CD14-positive monocyte (primary cell): ENCODE measurements around the gene SRPK2. TPM values are rescaled to one million over a fixed set of nuclear protein-coding genes. Genes with fewer than 3 reads are reported as not detected.

ENCODE experiments used
- DNase-seq, 3 donors: peaks; one replicate each; pipeline ENCODE4 v3.0.0-alpha.2; 2011 to 2022
- H2AFZ ChIP-seq: 2 replicates; pipeline ENCODE4 v1.6.0; 2012; ENCODE audit warnings: mild to moderate bottlenecking, low read depth, low read length, inconsistent platforms; ENCODE audit not compliant: insufficient read depth, poor library complexity, severe bottlenecking
- H3K27ac ChIP-seq, 2 donors: 1 replicate in 1 of 2; 2 replicates in 1 of 2; pipeline ENCODE4 v1.5.1; 2012 to 2013; ENCODE audit warnings: low read length in 2 of 2, control low read depth in 1 of 2, inconsistent platforms in 1 of 2, low read depth in 1 of 2, mild to moderate bottlenecking in 1 of 2
- H3K27me3 ChIP-seq, 2 donors: one replicate each; pipeline versions ENCODE4 v1.6.0 to v1.6.1; 2011 to 2013; ENCODE audit warnings: low read length in 2 of 2; ENCODE audit not compliant: control insufficient read depth in 2 of 2, insufficient read depth in 2 of 2
- H3K36me3 ChIP-seq, 2 donors: replicated peaks in 1 of 2; 1 replicate in 1 of 2; 2 replicates in 1 of 2; pipeline versions ENCODE4 v1.5.1 to v1.6.1; 2012 to 2013; ENCODE audit warnings: low read length in 2 of 2, control low read depth in 1 of 2, inconsistent platforms in 1 of 2, mild to moderate bottlenecking in 1 of 2; ENCODE audit not compliant: insufficient read depth in 2 of 2, control insufficient read depth in 1 of 2
- H3K4me1 ChIP-seq, 2 donors: 1 replicate in 1 of 2; 2 replicates in 1 of 2; pipeline versions ENCODE4 v1.5.1 to v1.6.1; 2012 to 2013; ENCODE audit warnings: low read length in 2 of 2, control low read depth in 1 of 2, inconsistent platforms in 1 of 2, mild to moderate bottlenecking in 1 of 2, moderate library complexity in 1 of 2; ENCODE audit not compliant: insufficient read depth in 2 of 2, control insufficient read depth in 1 of 2
- H3K4me2 ChIP-seq: replicated peaks from 2 replicates; pipeline ENCODE3; 2012; ENCODE audit warnings: low read length, moderate library complexity, mild to moderate bottlenecking; ENCODE audit not compliant: poor library complexity, severe bottlenecking; ENCODE audit errors: extremely low read depth
- H3K4me3 ChIP-seq, 3 experiments: fragments of 200-600 bp in 1 of 3; sonication (generic) in 1 of 3; replicated peaks in 1 of 3; 1 replicate in 2 of 3; 2 replicates in 1 of 3; pipeline ENCODE4 v1.5.1; 2011 to 2013; ENCODE audit warnings: low read length in 3 of 3, mild to moderate bottlenecking in 3 of 3, control low read depth in 2 of 3, low read depth in 2 of 3, inconsistent platforms in 1 of 3, moderate library complexity in 1 of 3
- H3K79me2 ChIP-seq: 2 replicates; pipeline ENCODE4 v1.6.0; 2012; ENCODE audit warnings: mild to moderate bottlenecking, control low read depth, inconsistent platforms, low read length, moderate library complexity; ENCODE audit not compliant: insufficient read depth
- H3K9ac ChIP-seq: 2 replicates; pipeline ENCODE4 v1.6.0; 2017; ENCODE audit warnings: low read length, mild to moderate bottlenecking; ENCODE audit not compliant: insufficient read depth, poor library complexity, severe bottlenecking
- H3K9me3 ChIP-seq, 2 donors: replicated peaks in 1 of 2; 1 replicate in 1 of 2; 2 replicates in 1 of 2; pipeline versions ENCODE4 v1.5.1 to v1.6.1; 2012 to 2013; ENCODE audit warnings: low read length in 2 of 2, control low read depth in 1 of 2; ENCODE audit not compliant: control insufficient read depth in 1 of 2, insufficient read depth in 1 of 2
- H4K20me1 ChIP-seq: 2 replicates; pipeline ENCODE4 v1.6.0; 2012; ENCODE audit warnings: mild to moderate bottlenecking, low read length, control low read depth, moderate library complexity; ENCODE audit not compliant: insufficient read depth
- H3K27ac Mint-ChIP-seq, 7 donors: one replicate each; pipeline ENCODE4 v1.8.0; 2020; ENCODE audit warnings: mild to moderate bottlenecking in 7 of 7, mixed read lengths in 7 of 7, moderate library complexity in 6 of 7, inconsistent platforms in 2 of 7
- H3K27me3 Mint-ChIP-seq, 3 donors: one replicate each; pipeline ENCODE4 v1.8.0; 2021 to 2022; ENCODE audit warnings: low read depth in 3 of 3, mild to moderate bottlenecking in 3 of 3, mixed read lengths in 3 of 3, moderate library complexity in 3 of 3, inconsistent platforms in 1 of 3
- H3K36me3 Mint-ChIP-seq, 2 donors: one replicate each; pipeline ENCODE4 v1.8.0; 2020; ENCODE audit warnings: mixed read lengths in 2 of 2, inconsistent platforms in 1 of 2, mild to moderate bottlenecking in 1 of 2
- H3K4me1 Mint-ChIP-seq: one replicate; pipeline ENCODE4 v1.8.0; 2020; ENCODE audit warnings: mild to moderate bottlenecking, mixed read lengths
- H3K4me3 Mint-ChIP-seq, 2 donors: one replicate each; pipeline ENCODE4 v1.8.0; 2020; ENCODE audit warnings: mild to moderate bottlenecking in 2 of 2, mixed read lengths in 2 of 2, moderate library complexity in 1 of 2
- H3K9me3 Mint-ChIP-seq, 7 donors: one replicate each; pipeline ENCODE4 v1.8.0; 2020 to 2022; ENCODE audit warnings: mixed read lengths in 7 of 7, mild to moderate bottlenecking in 6 of 7, moderate library complexity in 6 of 7, inconsistent platforms in 2 of 7
- WGBS: methylation state at CpG from one replicate; pipeline ENCODE4 v1.1.5; 2013; ENCODE audit warnings: missing lambda C conversion rate; ENCODE audit not compliant: insufficient coverage; 5-methylcytosine and 5-hydroxymethylcytosine counted together
- intact Hi-C, 2 donors: fragments of 100-400 bp; cut with micrococcal nuclease; formaldehyde crosslinking; loops; one replicate each; pipeline versions ENCODE4 v1.15.0 to v1.15.1; 2023
- polyA plus RNA-seq, 3 donors: library from polyadenylated mRNA; depleted of rRNA in 1 of 3; unstranded in 2 of 3; stranded (reverse) in 1 of 3; fragments of 300-500 nt in 2 of 3; fragments of >200 nt in 1 of 3; fragmentation: Illumina TruSeq in 2 of 3; gene quantifications; 1 replicate in 2 of 3; 2 replicates in 1 of 3; pipeline ENCODE4 v1.2.3, GENCODE V29; 2012 to 2021
- TF ChIP-seq, protein P1 (sequence below): fragments of 200-600 bp; IDR thresholded peaks from one replicate; pipeline ENCODE4 v1.8.0; 2022; ENCODE audit warnings: antibody characterized with exemption, mild to moderate bottlenecking

Gene SRPK2
- polyA plus RNA-seq, 3 donors, result 12.6 to 37.7 (median 30.0) TPM

- Mint-ChIP-seq H3K4me1 (peaks cover 28% of the 10 kb centered on the region), H3K27ac (no peak overlapping the region), H3K27me3 (no peaks in the 10 kb centered on the region), H3K36me3 (peaks cover 9 to 10% of the 10 kb centered on the region in 2 donors), H3K4me3 (no peak overlapping the region), H3K9me3 (peaks cover 0 to 13% (median 8%) of the 10 kb centered on the region in 7 donors)
- H3K4me3 ChIP-seq, result no peak overlapping the region
- H3K9me3 ChIP-seq, result no peaks in the 10 kb centered on the region
- TF ChIP-seq, protein P1, sequence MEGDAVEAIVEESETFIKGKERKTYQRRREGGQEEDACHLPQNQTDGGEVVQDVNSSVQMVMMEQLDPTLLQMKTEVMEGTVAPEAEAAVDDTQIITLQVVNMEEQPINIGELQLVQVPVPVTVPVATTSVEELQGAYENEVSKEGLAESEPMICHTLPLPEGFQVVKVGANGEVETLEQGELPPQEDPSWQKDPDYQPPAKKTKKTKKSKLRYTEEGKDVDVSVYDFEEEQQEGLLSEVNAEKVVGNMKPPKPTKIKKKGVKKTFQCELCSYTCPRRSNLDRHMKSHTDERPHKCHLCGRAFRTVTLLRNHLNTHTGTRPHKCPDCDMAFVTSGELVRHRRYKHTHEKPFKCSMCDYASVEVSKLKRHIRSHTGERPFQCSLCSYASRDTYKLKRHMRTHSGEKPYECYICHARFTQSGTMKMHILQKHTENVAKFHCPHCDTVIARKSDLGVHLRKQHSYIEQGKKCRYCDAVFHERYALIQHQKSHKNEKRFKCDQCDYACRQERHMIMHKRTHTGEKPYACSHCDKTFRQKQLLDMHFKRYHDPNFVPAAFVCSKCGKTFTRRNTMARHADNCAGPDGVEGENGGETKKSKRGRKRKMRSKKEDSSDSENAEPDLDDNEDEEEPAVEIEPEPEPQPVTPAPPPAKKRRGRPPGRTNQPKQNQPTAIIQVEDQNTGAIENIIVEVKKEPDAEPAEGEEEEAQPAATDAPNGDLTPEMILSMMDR, result no peak
- 83% methylated on average over 2 of the region's 2 CpGs for WGBS
- no peak overlapping the region for H3K4me2 ChIP-seq
- no peaks in the 10 kb centered on the region for H3K27me3 ChIP-seq
- peaks cover 75% of the 10 kb centered on the region for H4K20me1 ChIP-seq
- H3K79me2 ChIP-seq, result peaks cover 44% of the 10 kb centered on the region
- H3K4me1 ChIP-seq, result no peaks in the 10 kb centered on the region
- no peak for DNase-seq
- H3K9ac ChIP-seq, result no peak overlapping the region
- intact Hi-C loops, result no loop called here
- no peak overlapping the region for H2AFZ ChIP-seq
- H3K36me3 ChIP-seq, result no peaks in the 10 kb centered on the region
- H3K27ac ChIP-seq, result peak overlapping the region in 1 of 2 donors; percentile 32
Observed at GRCh38 chr7:105256761-105257231, 131.9 kb downstream of the SRPK2 start.

DNA sequence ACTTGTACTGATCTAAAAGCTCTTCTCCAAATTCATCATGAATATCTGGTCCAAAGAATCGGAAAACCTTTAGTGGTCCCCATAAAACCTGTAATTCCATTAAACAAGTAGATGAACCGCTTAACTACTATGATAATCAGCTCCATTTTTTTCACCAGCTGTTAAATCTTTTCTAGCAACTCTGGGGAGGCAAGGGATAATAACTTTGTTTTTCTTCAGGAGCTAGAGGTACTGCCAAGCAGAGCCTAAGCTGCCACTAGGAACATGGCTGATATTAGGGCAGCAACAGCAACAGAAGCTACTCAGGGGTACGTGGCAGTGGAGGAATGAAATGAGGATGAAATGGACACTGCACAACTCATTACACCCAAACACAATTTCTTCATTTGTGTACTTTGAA lies 138.0 kb downstream of the SRPK2 start:
- no peak overlapping the region for H3K9ac ChIP-seq
- H3K79me2 ChIP-seq, result peaks cover 29% of the 10 kb centered on the region

More for the DNA sequence above, 138.0 kb downstream of the SRPK2 start:
- Histone ChIP-seq H2AFZ (no peak overlapping the region), H3K27me3 (no peaks in the 10 kb centered on the region), H4K20me1 (peaks cover 97% of the 10 kb centered on the region), H3K4me3 (no peak overlapping the region), H3K36me3 (no peaks in the 10 kb centered on the region), H3K9me3 (no peaks in the 10 kb centered on the region), H3K4me2 (no peak overlapping the region), H3K4me1 (no peaks in the 10 kb centered on the region), H3K27ac (no peak overlapping the region)
- 100% methylated on average over 1 of the region's 3 CpGs for WGBS
- H3K4me1 Mint-ChIP-seq, result peaks cover 5% of the 10 kb centered on the region
- DNase-seq, result no peak
- H3K27ac Mint-ChIP-seq, result peak overlapping the region in 1 of 7 donors; percentile 44
- TF ChIP-seq, protein P1, result no peak
- H3K36me3 Mint-ChIP-seq, result peaks cover 0 to 3% of the 10 kb centered on the region in 2 donors
- H3K27me3 Mint-ChIP-seq, result no peaks in the 10 kb centered on the region
- no peak overlapping the region for H3K4me3 Mint-ChIP-seq
- no peaks in the 10 kb centered on the region for H3K9me3 Mint-ChIP-seq
- intact Hi-C loops, result no loop called here
